ENCODE measurements around the gene CPNE7. TPM values are rescaled to one million over a fixed set of nuclear protein-coding genes. Genes with fewer than 3 reads are reported as not detected.
A peak's percentile ranks its signal among the peaks of the same experiment; 100 is the strongest.
"Not testable (repeated sequence)": the region's sequence is repeated elsewhere in the genome, so short reads cannot be mapped to it uniquely, and the experiment has no call there.

Gene CPNE7
- total and polyA plus RNA-seq, 7 experiments from 2014 or later: 0.39 to 5.2 TPM; not detected in 5

DNA sequence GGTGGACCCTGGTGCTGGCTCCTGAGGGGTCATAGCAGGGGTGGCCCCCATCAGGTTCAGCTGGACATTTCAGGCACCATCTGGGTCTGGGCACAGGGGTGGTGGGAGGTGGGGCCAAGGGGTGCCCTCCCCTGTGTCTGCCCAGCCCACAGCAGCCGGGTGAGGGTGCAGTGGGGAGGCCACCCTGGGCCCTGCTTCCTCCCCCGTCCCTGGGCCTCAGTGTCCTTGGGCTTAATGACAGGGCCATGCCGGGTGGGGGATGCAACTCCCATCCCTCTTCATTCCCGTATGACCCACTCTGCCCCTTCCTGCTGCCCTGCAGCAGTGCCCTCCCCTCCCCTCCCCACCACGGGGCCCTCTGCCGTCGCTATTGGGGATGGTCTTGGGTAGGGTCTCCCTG, 10.7 kb downstream of the CPNE7 start:
- peak overlapping the region in 1 of 9 donors; percentile 65 for H3K27ac Mint-ChIP-seq
- no peaks in the 10 kb centered on the region for H3K27me3 Mint-ChIP-seq
- CTCF ChIA-PET: no interaction called here

GRCh38 chr16:89586853-89587252, 11.3 kb downstream of the CPNE7 start:
- Mint-ChIP-seq H3K27ac (no peak overlapping the region), H3K4me3 (no peak overlapping the region), H3K27me3 (no peaks in the 10 kb centered on the region), H3K9me3 (no peaks in the 10 kb centered on the region), H3K36me3 (no peaks in the 10 kb centered on the region), H3K4me1 (no peaks in the 10 kb centered on the region)
- POLR2A ChIA-PET: no interaction called here
- intact Hi-C loops (cut with micrococcal nuclease): no loop called here
- DNase-seq (no peak), ATAC-seq (peak; percentile 44)
- Histone ChIP-seq H3K4me3 (ENCODE audit: low read length) (no peak overlapping the region), H3K4me1 (ENCODE audit: control insufficient read depth in 2 of 2, insufficient read depth in 2 of 2, low read length in 2 of 2) (no peaks in the 10 kb centered on the region), H3K9me3 (ENCODE audit: control insufficient read depth in 2 of 3, low read length in 3 of 3) (no peaks in the 10 kb centered on the region), H3K27ac (ENCODE audit: low read depth, low read length) (no peak overlapping the region), H3K27me3 (ENCODE audit: control insufficient read depth in 2 of 2, insufficient read depth in 2 of 2, low read length in 2 of 2) (no peaks in the 10 kb centered on the region), H3K36me3 (ENCODE audit: control insufficient read depth in 2 of 3, insufficient read depth in 3 of 3, low read length in 3 of 3) (no peaks in the 10 kb centered on the region)
- CTCF ChIA-PET: no interaction called here

More for the DNA sequence above, 10.7 kb downstream of the CPNE7 start:
- Histone ChIP-seq H3K4me3 (ENCODE audit: low read length) (no peak overlapping the region), H3K27me3 (ENCODE audit: control insufficient read depth in 2 of 2, insufficient read depth in 2 of 2, low read length in 2 of 2) (no peaks in the 10 kb centered on the region), H3K4me1 (ENCODE audit: control insufficient read depth in 2 of 2, insufficient read depth in 2 of 2, low read length in 2 of 2) (no peaks in the 10 kb centered on the region), H3K9me3 (ENCODE audit: control insufficient read depth in 2 of 3, low read length in 3 of 3) (no peaks in the 10 kb centered on the region), H3K36me3 (ENCODE audit: control insufficient read depth in 2 of 3, insufficient read depth in 3 of 3, low read length in 3 of 3) (no peaks in the 10 kb centered on the region), H3K27ac (ENCODE audit: low read depth, low read length) (no peak overlapping the region)
- DNase-seq (no peak), ATAC-seq (peak; percentile 14)
- Mint-ChIP-seq H3K4me1 (no peaks in the 10 kb centered on the region), H3K36me3 (no peaks in the 10 kb centered on the region), H3K4me3 (peak overlapping the region in 1 of 10 donors; percentile 33), H3K9me3 (no peaks in the 10 kb centered on the region)
- POLR2A ChIA-PET: no interaction called here
- intact Hi-C loops (cut with micrococcal nuclease): no loop called here

- H3K36me3 Mint-ChIP-seq; H3K4me1 ChIP-seq (ENCODE audit: control insufficient read depth in 2 of 2, insufficient read depth in 2 of 2, low read length in 2 of 2); H3K27ac ChIP-seq (ENCODE audit: low read depth, low read length); H3K4me1 Mint-ChIP-seq; DNase-seq; H3K9me3 Mint-ChIP-seq; ATAC-seq; H3K27me3 ChIP-seq (ENCODE audit: control insufficient read depth in 2 of 2, insufficient read depth in 2 of 2, low read length in 2 of 2); intact Hi-C loops (cut with micrococcal nuclease); H3K9me3 ChIP-seq (ENCODE audit: control insufficient read depth in 2 of 3, low read length in 3 of 3); H3K36me3 ChIP-seq (ENCODE audit: control insufficient read depth in 2 of 3, insufficient read depth in 3 of 3, low read length in 3 of 3); H3K27ac Mint-ChIP-seq; H3K27me3 Mint-ChIP-seq; CTCF ChIA-PET; H3K4me3 Mint-ChIP-seq; POLR2A ChIA-PET; H3K4me3 ChIP-seq (ENCODE audit: low read length): not testable (repeated sequence)
These were observed 12.1 kb downstream of the CPNE7 start for GRCh38 chr16:89587676-89588075.

DNA sequence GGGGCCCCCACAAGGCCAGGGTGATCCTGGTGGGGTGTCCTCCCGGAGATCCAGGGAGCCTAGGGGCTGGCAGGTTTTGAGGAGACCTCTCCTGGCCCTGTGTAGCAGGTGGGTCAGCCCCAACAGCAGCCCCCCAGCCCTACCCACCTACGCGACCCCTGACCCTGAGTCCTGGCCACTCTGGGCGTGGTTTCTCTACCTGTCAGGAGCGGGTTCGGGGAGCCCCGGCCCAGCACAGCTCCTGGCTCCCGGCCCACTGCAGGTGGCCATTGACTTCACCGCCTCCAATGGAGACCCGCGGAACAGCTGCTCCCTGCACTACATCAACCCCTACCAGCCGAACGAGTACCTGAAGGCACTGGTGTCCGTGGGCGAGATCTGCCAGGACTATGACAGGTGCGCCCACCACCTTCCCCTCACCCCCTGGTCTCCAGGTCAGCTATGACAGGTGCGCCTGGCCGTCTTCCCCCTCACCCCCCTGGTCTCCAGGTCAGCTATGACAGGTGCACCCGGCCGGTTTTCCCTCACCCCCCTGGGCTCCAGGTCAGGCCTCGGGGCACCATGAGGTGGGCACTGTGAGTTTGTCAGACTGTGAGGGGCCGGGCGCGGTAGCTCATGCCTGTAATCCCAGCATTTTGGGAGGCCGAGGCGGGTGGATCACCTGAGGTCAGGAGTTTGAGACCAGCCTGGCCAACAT, 13.0 kb downstream of the CPNE7 start:
- intact Hi-C loops (cut with micrococcal nuclease): no loop called here
- Mint-ChIP-seq H3K36me3 (no peaks in the 10 kb centered on the region), H3K27me3 (no peaks in the 10 kb centered on the region), H3K27ac (no peak overlapping the region), H3K4me3 (no peak overlapping the region), H3K4me1 (peaks cover 0 to 3% (median 2%) of the 10 kb centered on the region in 7 donors), H3K9me3 (no peaks in the 10 kb centered on the region)
- Histone ChIP-seq H3K36me3 (ENCODE audit: control insufficient read depth in 2 of 3, insufficient read depth in 3 of 3, low read length in 3 of 3) (no peaks in the 10 kb centered on the region), H3K27me3 (ENCODE audit: control insufficient read depth in 2 of 2, insufficient read depth in 2 of 2, low read length in 2 of 2) (no peaks in the 10 kb centered on the region), H3K4me3 (ENCODE audit: low read length) (no peak overlapping the region), H3K27ac (ENCODE audit: low read depth, low read length) (no peak overlapping the region), H3K9me3 (ENCODE audit: control insufficient read depth in 2 of 3, low read length in 3 of 3) (no peaks in the 10 kb centered on the region), H3K4me1 (ENCODE audit: control insufficient read depth in 2 of 2, insufficient read depth in 2 of 2, low read length in 2 of 2) (peaks cover 1 to 10% of the 10 kb centered on the region in 2 donors)
- DNase-seq (no peak), ATAC-seq (no peak)
- CTCF ChIA-PET: no interaction called here
- POLR2A ChIA-PET: no interaction called here

DNA sequence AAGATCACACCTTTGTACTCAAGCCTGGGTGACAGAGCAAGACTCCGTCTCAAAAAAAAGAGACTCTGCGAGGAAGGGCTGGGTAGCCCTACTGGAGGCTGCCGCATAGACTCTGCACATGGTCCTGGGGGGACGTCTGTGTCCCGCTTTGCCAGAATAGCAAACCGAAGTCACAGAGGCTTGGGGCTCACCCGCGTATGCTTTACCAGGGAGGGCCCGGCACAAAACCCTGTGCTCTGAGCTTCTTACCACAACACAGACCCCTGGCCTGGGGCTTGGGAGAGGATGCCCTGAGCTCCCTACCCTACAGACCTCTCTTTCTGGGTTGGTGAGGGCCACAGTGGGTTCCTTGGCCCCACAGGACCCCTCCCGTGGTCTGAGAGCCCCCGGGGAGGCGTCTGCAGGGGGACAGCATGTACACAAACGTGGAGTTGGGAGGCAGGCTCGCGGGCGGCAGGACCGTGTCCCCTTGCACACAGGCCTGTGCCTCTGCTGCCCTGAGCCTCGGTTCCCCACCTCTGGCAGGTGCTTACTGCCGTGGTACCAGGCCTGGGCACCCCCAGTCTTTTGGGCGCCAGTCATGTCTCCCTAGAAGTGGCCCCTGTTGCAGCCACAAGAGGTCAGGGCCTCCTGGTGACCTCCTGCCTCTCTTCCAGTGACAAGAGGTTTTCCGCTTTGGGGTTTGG, 13.8 kb downstream of the CPNE7 start:
- no peak overlapping the region for H3K27ac ChIP-seq (ENCODE audit: low read depth, low read length)
- Mint-ChIP-seq H3K36me3 (no peaks in the 10 kb centered on the region), H3K4me1 (peaks cover 2 to 11% (median 8%) of the 10 kb centered on the region in 7 donors), H3K27ac (no peak overlapping the region), H3K27me3 (no peaks in the 10 kb centered on the region), H3K9me3 (no peaks in the 10 kb centered on the region), H3K4me3 (no peak overlapping the region)
- intact Hi-C loops (cut with micrococcal nuclease): no loop called here
- peaks cover 8 to 15% of the 10 kb centered on the region in 2 donors for H3K4me1 ChIP-seq (ENCODE audit: control insufficient read depth in 2 of 2, insufficient read depth in 2 of 2, low read length in 2 of 2)
- ATAC-seq (no peak), DNase-seq (no peak)
- no peaks in the 10 kb centered on the region for H3K9me3 ChIP-seq (ENCODE audit: control insufficient read depth in 2 of 3, low read length in 3 of 3)
- POLR2A ChIA-PET: no interaction called here
- no peak overlapping the region for H3K4me3 ChIP-seq (ENCODE audit: low read length)
- H3K27me3 ChIP-seq (ENCODE audit: control insufficient read depth in 2 of 2, insufficient read depth in 2 of 2, low read length in 2 of 2): no peaks in the 10 kb centered on the region
- H3K36me3 ChIP-seq (ENCODE audit: control insufficient read depth in 2 of 3, insufficient read depth in 3 of 3, low read length in 3 of 3): no peaks in the 10 kb centered on the region
- CTCF ChIA-PET: no interaction called here

- H3K36me3 Mint-ChIP-seq: no peaks in the 10 kb centered on the region
- H3K4me1 Mint-ChIP-seq: peaks cover 2 to 11% (median 8%) of the 10 kb centered on the region in 7 donors
- peak overlapping the region in 9 of 10 donors; percentile 26 to 59 (median 51) for H3K4me3 Mint-ChIP-seq
- H3K27ac ChIP-seq (ENCODE audit: low read depth, low read length): no peak overlapping the region
- H3K27me3 ChIP-seq (ENCODE audit: control insufficient read depth in 2 of 2, insufficient read depth in 2 of 2, low read length in 2 of 2): no peaks in the 10 kb centered on the region
- no peaks in the 10 kb centered on the region for H3K9me3 Mint-ChIP-seq
- CTCF ChIA-PET: no interaction called here
- H3K36me3 ChIP-seq (ENCODE audit: control insufficient read depth in 2 of 3, insufficient read depth in 3 of 3, low read length in 3 of 3): no peaks in the 10 kb centered on the region
- no peaks in the 10 kb centered on the region for H3K27me3 Mint-ChIP-seq
- POLR2A ChIA-PET: no interaction called here
- H3K4me1 ChIP-seq (ENCODE audit: control insufficient read depth in 2 of 2, insufficient read depth in 2 of 2, low read length in 2 of 2): peaks cover 8 to 20% of the 10 kb centered on the region in 2 donors
- ATAC-seq (peak; percentile 90), DNase-seq (peak in 6 of 9 donors; percentile 37 to 70 (median 50))
- H3K4me3 ChIP-seq (ENCODE audit: low read length): no peak overlapping the region
- H3K9me3 ChIP-seq (ENCODE audit: control insufficient read depth in 2 of 3, low read length in 3 of 3): no peaks in the 10 kb centered on the region
- intact Hi-C loops (cut with micrococcal nuclease): no loop called here
- peak overlapping the region in 7 of 9 donors; percentile 18 to 65 (median 49) for H3K27ac Mint-ChIP-seq
These were observed 18.3 kb downstream of the CPNE7 start for GRCh38 chr16:89593841-89594240.

Measured in naive thymus-derived CD4-positive, alpha-beta T cell (primary cell).